HepG2 (cell line): ENCODE data around the gene ZBTB4. TPM values are rescaled to one million over a fixed set of nuclear protein-coding genes. Genes with fewer than 3 reads are reported as not detected.
A peak's percentile ranks its signal among the peaks of the same experiment; 100 is the strongest.

ENCODE experiments used
- DNMT1 ChIP-seq: sonication (generic); formaldehyde crosslinking; IDR thresholded peaks from 2 replicates; pipeline ENCODE4 v1.5.1; 2020; ENCODE audit warnings: mild to moderate bottlenecking, missing genetic modification reagents
- HNRNPLL ChIP-seq: fragments of 200-400 bp; formaldehyde crosslinking; IDR thresholded peaks from 2 replicates; pipeline ENCODE4 v1.6.1; 2017; ENCODE audit warnings: mild to moderate bottlenecking, low read depth, low read length; ENCODE audit not compliant: poor library complexity, severe bottlenecking
- KDM4B ChIP-seq: sonication (generic); formaldehyde crosslinking; IDR thresholded peaks from 2 replicates; pipeline ENCODE4 v1.4.0; 2020; ENCODE audit warnings: missing genetic modification reagents
- MIER2 ChIP-seq: IDR thresholded peaks from 2 replicates; pipeline ENCODE4 v1.6.1; 2016; ENCODE audit warnings: missing biosample characterization, missing genetic modification reagents
- MLLT10 ChIP-seq: sonication (generic); formaldehyde crosslinking; IDR thresholded peaks from 2 replicates; pipeline ENCODE4 v1.4.0; 2020; ENCODE audit warnings: missing genetic modification reagents
- SOX6 ChIP-seq, 2 experiments: fragments of 450-650 bp in 1 of 2; sonication (generic) in 1 of 2; formaldehyde crosslinking in 1 of 2; IDR thresholded peaks; 2 replicates each; pipeline versions ENCODE4 v1.4.0 to v1.6.1; 2017 to 2020; ENCODE audit warnings: antibody characterized with exemption in 1 of 2, mild to moderate bottlenecking in 1 of 2, missing genetic modification reagents in 1 of 2
- TEAD3 ChIP-seq: optimal IDR thresholded peaks from 2 replicates; pipeline ENCODE3; 2016; ENCODE audit warnings: borderline replicate concordance
- TSC22D2 ChIP-seq: sonication (generic); formaldehyde crosslinking; IDR thresholded peaks from 2 replicates; pipeline ENCODE4 v1.5.1; 2020; ENCODE audit warnings: missing genetic modification reagents, mild to moderate bottlenecking, borderline replicate concordance
- ZNF138 ChIP-seq: sonication (generic); formaldehyde crosslinking; IDR thresholded peaks from 2 replicates; pipeline ENCODE4 v1.5.0; 2020; ENCODE audit warnings: mild to moderate bottlenecking, low read depth, missing genetic modification reagents
- ZNF24 ChIP-seq: fragments of 450-650 bp; IDR thresholded peaks from 2 replicates; pipeline ENCODE4 v1.6.1; 2017; ENCODE audit warnings: antibody characterized with exemption, mild to moderate bottlenecking
- ZNF260 ChIP-seq: sonication (generic); formaldehyde crosslinking; IDR thresholded peaks from 2 replicates; pipeline ENCODE4 v1.4.0; 2020; ENCODE audit warnings: missing genetic modification reagents, low read depth, mild to moderate bottlenecking, borderline replicate concordance
- ZNF333 ChIP-seq: sonication (generic); formaldehyde crosslinking; IDR thresholded peaks from 2 replicates; pipeline ENCODE4 v1.4.0; 2020; ENCODE audit warnings: mild to moderate bottlenecking, missing genetic modification reagents, borderline replicate concordance
- ZNF33B ChIP-seq: sonication (generic); formaldehyde crosslinking; IDR thresholded peaks from 2 replicates; pipeline ENCODE4 v1.5.1; 2020; ENCODE audit warnings: mild to moderate bottlenecking, missing genetic modification reagents
- ZNF44 ChIP-seq: sonication (generic); formaldehyde crosslinking; IDR thresholded peaks from 2 replicates; pipeline ENCODE4 v1.5.1; 2020; ENCODE audit warnings: mild to moderate bottlenecking, missing genetic modification reagents
- ZNF549 ChIP-seq: sonication (generic); formaldehyde crosslinking; IDR thresholded peaks from 2 replicates; pipeline ENCODE4 v1.5.0; 2020; ENCODE audit warnings: missing genetic modification reagents
- ZNF776 ChIP-seq: sonication (generic); formaldehyde crosslinking; IDR thresholded peaks from 2 replicates; pipeline ENCODE4 v1.4.0; 2020; ENCODE audit warnings: mild to moderate bottlenecking, missing genetic modification reagents
- polyA plus RNA-seq, 8 experiments: library from polyadenylated mRNA; depleted of rRNA in 3 of 8; stranded (reverse) in 7 of 8; unstranded in 1 of 8; fragments of >200 nt; fragmentation: Illumina TruSeq in 4 of 8; extraction: Trizol in 4 of 8; gene quantifications; 2 replicates each; pipeline versions ENCODE4 v1.2.1 to v1.2.3, GENCODE V29; 2011 to 2016; ENCODE audit warnings: low read depth in 4 of 8, missing spikeins in 1 of 8, mixed read lengths in 1 of 8; ENCODE audit not compliant: insufficient read depth in 1 of 8
- total RNA-seq, 5 experiments: library from RNA; depleted of rRNA; stranded (reverse); fragments of >200 nt; fragmentation: Illumina TruSeq; extraction: Trizol; gene quantifications; 2 replicates each; pipeline ENCODE4 v1.2.3, GENCODE V29; 2016; ENCODE audit warnings: low read depth in 1 of 5
- TF ChIP-seq, protein P1 (sequence below): IDR thresholded peaks from 2 replicates; pipeline ENCODE4 v1.6.1; 2016
- TF ChIP-seq, protein P2 (sequence below), 2 experiments: sonication (generic) in 1 of 2; formaldehyde crosslinking in 1 of 2; IDR thresholded peaks; 2 replicates each; pipeline versions ENCODE4 v1.4.0 to v1.6.1; 2016 to 2020; ENCODE audit warnings: borderline replicate concordance in 1 of 2, low read depth in 1 of 2, mild to moderate bottlenecking in 1 of 2, missing genetic modification reagents in 1 of 2
- TF ChIP-seq, protein P3 (sequence below): sonication (generic); IDR thresholded peaks from 2 replicates; pipeline ENCODE4 v1.6.1; 2016; ENCODE audit warnings: low read depth, borderline replicate concordance
- TF ChIP-seq, protein P4 (sequence below): sonication (generic); formaldehyde crosslinking; IDR thresholded peaks from 2 replicates; pipeline ENCODE4 v1.4.0; 2020; ENCODE audit warnings: low read depth, mild to moderate bottlenecking, missing genetic modification reagents

Gene ZBTB4
- total and polyA plus RNA-seq, 2 of the 13 experiments (the other 11 are each of a cell fraction or from before 2014, with no cell fraction given), result 4.3 to 7.4 TPM

DNA sequence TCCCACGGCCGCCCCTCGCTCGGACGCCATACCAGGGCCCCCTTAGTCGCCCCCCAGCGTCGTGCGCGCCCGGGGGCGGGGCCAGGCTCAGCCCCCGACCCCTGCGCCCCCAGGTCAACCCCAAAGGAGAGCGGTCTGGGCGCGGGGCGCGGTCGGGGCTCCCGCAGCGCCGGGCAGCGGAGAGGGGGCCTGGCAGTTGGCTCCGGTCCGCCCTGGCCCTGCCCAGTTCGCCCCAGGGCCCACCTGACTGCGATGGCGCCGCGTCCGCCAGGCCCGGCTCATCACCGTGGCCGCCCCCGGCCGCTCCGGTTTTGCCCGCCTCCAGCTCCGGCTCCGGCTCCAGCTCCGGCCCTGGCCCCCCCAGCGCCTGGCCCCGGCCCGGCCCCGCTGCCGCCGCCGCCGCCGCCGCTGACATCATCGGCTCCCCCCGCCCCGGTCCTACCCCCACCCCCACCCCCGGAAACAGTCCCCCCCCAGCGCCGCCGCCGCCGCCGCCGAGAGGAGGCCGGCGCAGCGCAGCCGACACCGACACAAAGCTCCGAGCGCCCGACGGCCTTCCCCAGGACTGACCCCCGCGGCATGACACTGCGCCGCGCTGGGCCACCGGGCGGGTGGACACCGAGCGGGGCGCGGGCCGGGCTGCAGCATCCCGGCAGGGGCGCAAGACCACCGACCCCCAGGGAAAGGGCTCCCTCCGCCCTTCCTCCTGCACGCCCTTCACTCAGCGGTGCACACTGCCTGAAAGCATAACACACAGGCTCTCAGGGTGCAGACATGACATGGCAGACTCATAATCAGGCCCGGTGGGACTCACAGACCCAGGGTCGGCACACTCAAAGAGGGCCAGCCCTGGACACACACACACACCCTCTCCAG lies at the start of gene ZBTB4 (continued):
- TF ChIP-seq, protein P1, sequence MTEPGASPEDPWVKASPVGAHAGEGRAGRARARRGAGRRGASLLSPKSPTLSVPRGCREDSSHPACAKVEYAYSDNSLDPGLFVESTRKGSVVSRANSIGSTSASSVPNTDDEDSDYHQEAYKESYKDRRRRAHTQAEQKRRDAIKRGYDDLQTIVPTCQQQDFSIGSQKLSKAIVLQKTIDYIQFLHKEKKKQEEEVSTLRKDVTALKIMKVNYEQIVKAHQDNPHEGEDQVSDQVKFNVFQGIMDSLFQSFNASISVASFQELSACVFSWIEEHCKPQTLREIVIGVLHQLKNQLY, result no peak
- no peak for TF ChIP-seq DNMT1
- TF ChIP-seq ZNF33B (CRISPR knock-in tag), result no peak
- TF ChIP-seq ZNF333 (CRISPR knock-in tag), result no peak
- no peak for TF ChIP-seq MIER2
- no peak for TF ChIP-seq SOX6 (IDR thresholded peaks at IDR 0.05)
- TF ChIP-seq SOX6 (CRISPR knock-in tag; IDR thresholded peaks at IDR 0.05), result no peak
- TF ChIP-seq, protein P2, sequence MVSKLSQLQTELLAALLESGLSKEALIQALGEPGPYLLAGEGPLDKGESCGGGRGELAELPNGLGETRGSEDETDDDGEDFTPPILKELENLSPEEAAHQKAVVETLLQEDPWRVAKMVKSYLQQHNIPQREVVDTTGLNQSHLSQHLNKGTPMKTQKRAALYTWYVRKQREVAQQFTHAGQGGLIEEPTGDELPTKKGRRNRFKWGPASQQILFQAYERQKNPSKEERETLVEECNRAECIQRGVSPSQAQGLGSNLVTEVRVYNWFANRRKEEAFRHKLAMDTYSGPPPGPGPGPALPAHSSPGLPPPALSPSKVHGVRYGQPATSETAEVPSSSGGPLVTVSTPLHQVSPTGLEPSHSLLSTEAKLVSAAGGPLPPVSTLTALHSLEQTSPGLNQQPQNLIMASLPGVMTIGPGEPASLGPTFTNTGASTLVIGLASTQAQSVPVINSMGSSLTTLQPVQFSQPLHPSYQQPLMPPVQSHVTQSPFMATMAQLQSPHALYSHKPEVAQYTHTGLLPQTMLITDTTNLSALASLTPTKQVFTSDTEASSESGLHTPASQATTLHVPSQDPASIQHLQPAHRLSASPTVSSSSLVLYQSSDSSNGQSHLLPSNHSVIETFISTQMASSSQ (IDR thresholded peaks at IDR 0.05; ENCODE audit: low read depth), result no peak
- TF ChIP-seq, protein P2 (CRISPR knock-in tag; IDR thresholded peaks at IDR 0.05; ENCODE audit: borderline replicate concordance), result no peak
- TF ChIP-seq ZNF776, result no peak
- TF ChIP-seq MLLT10 (CRISPR knock-in tag), result no peak
- TF ChIP-seq ZNF44 (CRISPR knock-in tag), result no peak
- TF ChIP-seq, protein P3, sequence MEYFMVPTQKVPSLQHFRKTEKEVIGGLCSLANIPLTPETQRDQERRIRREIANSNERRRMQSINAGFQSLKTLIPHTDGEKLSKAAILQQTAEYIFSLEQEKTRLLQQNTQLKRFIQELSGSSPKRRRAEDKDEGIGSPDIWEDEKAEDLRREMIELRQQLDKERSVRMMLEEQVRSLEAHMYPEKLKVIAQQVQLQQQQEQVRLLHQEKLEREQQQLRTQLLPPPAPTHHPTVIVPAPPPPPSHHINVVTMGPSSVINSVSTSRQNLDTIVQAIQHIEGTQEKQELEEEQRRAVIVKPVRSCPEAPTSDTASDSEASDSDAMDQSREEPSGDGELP, result no peak
- TF ChIP-seq, protein P4, sequence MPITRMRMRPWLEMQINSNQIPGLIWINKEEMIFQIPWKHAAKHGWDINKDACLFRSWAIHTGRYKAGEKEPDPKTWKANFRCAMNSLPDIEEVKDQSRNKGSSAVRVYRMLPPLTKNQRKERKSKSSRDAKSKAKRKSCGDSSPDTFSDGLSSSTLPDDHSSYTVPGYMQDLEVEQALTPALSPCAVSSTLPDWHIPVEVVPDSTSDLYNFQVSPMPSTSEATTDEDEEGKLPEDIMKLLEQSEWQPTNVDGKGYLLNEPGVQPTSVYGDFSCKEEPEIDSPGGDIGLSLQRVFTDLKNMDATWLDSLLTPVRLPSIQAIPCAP (CRISPR knock-in tag), result no peak
- no peak for TF ChIP-seq ZNF260 (CRISPR knock-in tag)
- no peak for TF ChIP-seq HNRNPLL
- no peak for TF ChIP-seq ZNF138
- no peak for TF ChIP-seq ZNF24
- no peak for TF ChIP-seq TSC22D2
- peak; percentile 86 for TF ChIP-seq TEAD3 (CRISPR knock-in tag)
- TF ChIP-seq ZNF549 (CRISPR knock-in tag), result no peak
- TF ChIP-seq KDM4B (CRISPR knock-in tag), result no peak
